Osteoblast (primary cell): ENCODE results near the gene ZBTB7C. TPM values are rescaled to one million over a fixed set of nuclear protein-coding genes. Genes with fewer than 3 reads are reported as not detected.

Source experiments
- DNase-seq: peaks from one replicate; pipeline ENCODE4 v3.0.0; 2011; ENCODE audit warnings: low spot score, mixed read lengths; ENCODE audit not compliant: insufficient read length; ENCODE audit errors: missing footprints
- H2AFZ ChIP-seq: 2 replicates; pipeline ENCODE4 v1.6.0; 2011; ENCODE audit warnings: mild to moderate bottlenecking, low read length
- H3K27ac ChIP-seq: 2 replicates; pipeline ENCODE4 v1.5.1; 2011; ENCODE audit warnings: mild to moderate bottlenecking, low read depth, low read length, moderate library complexity
- H3K27me3 ChIP-seq: 2 replicates; pipeline ENCODE4 v1.6.0; 2012; ENCODE audit warnings: mild to moderate bottlenecking, control low read depth, inconsistent platforms, low read length, moderate library complexity; ENCODE audit not compliant: insufficient read depth
- H3K36me3 ChIP-seq: 2 replicates; pipeline ENCODE4 v1.5.1; 2011; ENCODE audit warnings: mild to moderate bottlenecking, low read length, control low read depth, moderate library complexity; ENCODE audit not compliant: insufficient read depth
- H3K4me1 ChIP-seq: 2 replicates; pipeline ENCODE4 v1.5.1; 2011; ENCODE audit warnings: mild to moderate bottlenecking, low read length, control low read depth, moderate library complexity; ENCODE audit not compliant: insufficient read depth
- H3K4me2 ChIP-seq: 2 replicates; pipeline ENCODE4 v1.6.0; 2011; ENCODE audit warnings: mild to moderate bottlenecking, low read length; ENCODE audit not compliant: insufficient read depth
- H3K4me3 ChIP-seq: fragments of 200-600 bp; sonication (generic); 3 replicates; pipeline ENCODE4 v1.5.1; 2012; ENCODE audit warnings: mild to moderate bottlenecking, low read length, inconsistent platforms; ENCODE audit not compliant: insufficient read depth
- H3K79me2 ChIP-seq: 2 replicates; pipeline ENCODE4 v1.6.0; 2012; ENCODE audit warnings: mild to moderate bottlenecking, low read length, control low read depth, inconsistent platforms; ENCODE audit not compliant: insufficient read depth
- H3K9me3 ChIP-seq: 2 replicates; pipeline ENCODE4 v1.5.1; 2011; ENCODE audit warnings: low read depth, low read length, control low read depth
- H4K20me1 ChIP-seq: 2 replicates; pipeline ENCODE4 v1.6.0; 2012; ENCODE audit warnings: mild to moderate bottlenecking, low read length, control low read depth; ENCODE audit not compliant: insufficient read depth
- CTCF ChIP-seq: IDR thresholded peaks from 2 replicates; pipeline ENCODE4 v1.5.1; 2011; ENCODE audit warnings: mild to moderate bottlenecking, low read depth, low read length, moderate library complexity; ENCODE audit errors: extremely low read depth
- total RNA-seq: library from RNA; depleted of rRNA; stranded (reverse); fragments of >200 nt; gene quantifications from 2 replicates; pipeline ENCODE4 v1.2.3, GENCODE V29; 2012

ZBTB7C gene
- total RNA-seq, 1 donor: 0.36 TPM

- no peaks in the 10 kb centered on the region for H3K36me3 ChIP-seq
- no peaks in the 10 kb centered on the region for H3K79me2 ChIP-seq
- peaks cover 38% of the 10 kb centered on the region for H3K27me3 ChIP-seq
- H3K9me3 ChIP-seq: no peaks in the 10 kb centered on the region
- DNase-seq: no peak
- H3K4me2 ChIP-seq: no peak overlapping the region
- TF ChIP-seq CTCF: no peak
- H4K20me1 ChIP-seq: no peaks in the 10 kb centered on the region
- H3K4me3 ChIP-seq: no peak overlapping the region
- no peak overlapping the region for H2AFZ ChIP-seq
- no peaks in the 10 kb centered on the region for H3K4me1 ChIP-seq
- H3K27ac ChIP-seq: no peak overlapping the region
Measured at GRCh38 chr18:48430150-48430549, 21.0 kb upstream of the ZBTB7C start.

GRCh38 chr18:48428475-48429177, 19.4 kb upstream of the ZBTB7C start:
- no peak overlapping the region for H2AFZ ChIP-seq
- no peaks in the 10 kb centered on the region for H3K9me3 ChIP-seq
- TF ChIP-seq CTCF: no peak
- H3K27me3 ChIP-seq: peaks cover 40% of the 10 kb centered on the region
- H3K4me3 ChIP-seq: no peak overlapping the region
- H3K4me2 ChIP-seq: no peak overlapping the region
- no peaks in the 10 kb centered on the region for H3K4me1 ChIP-seq
- no peaks in the 10 kb centered on the region for H4K20me1 ChIP-seq
- H3K79me2 ChIP-seq: no peaks in the 10 kb centered on the region
- H3K27ac ChIP-seq: no peak overlapping the region
- no peak for DNase-seq
- H3K36me3 ChIP-seq: no peaks in the 10 kb centered on the region

GRCh38 chr18:48422947-48423378, 13.8 kb upstream of the ZBTB7C start:
- H3K36me3 ChIP-seq: no peaks in the 10 kb centered on the region
- no peak for DNase-seq
- H4K20me1 ChIP-seq: no peaks in the 10 kb centered on the region
- H3K4me3 ChIP-seq: no peak overlapping the region
- H3K79me2 ChIP-seq: no peaks in the 10 kb centered on the region
- peaks cover 33% of the 10 kb centered on the region for H3K27me3 ChIP-seq
- H3K4me2 ChIP-seq: no peak overlapping the region
- H3K9me3 ChIP-seq: no peaks in the 10 kb centered on the region
- TF ChIP-seq CTCF: no peak
- H3K4me1 ChIP-seq: no peaks in the 10 kb centered on the region
- no peak overlapping the region for H2AFZ ChIP-seq
- no peak overlapping the region for H3K27ac ChIP-seq

- Histone ChIP-seq H2AFZ (no peak overlapping the region), H3K27me3 (peaks cover 22% of the 10 kb centered on the region), H3K36me3 (no peaks in the 10 kb centered on the region), H3K4me2 (no peak overlapping the region), H3K9me3 (no peaks in the 10 kb centered on the region), H3K27ac (no peak overlapping the region), H3K4me1 (no peaks in the 10 kb centered on the region), H3K4me3 (no peak overlapping the region), H3K79me2 (no peaks in the 10 kb centered on the region), H4K20me1 (no peaks in the 10 kb centered on the region)
- TF ChIP-seq CTCF: no peak
- no peak for DNase-seq
Measured at GRCh38 chr18:48419277-48420022, 10.3 kb upstream of the ZBTB7C start.
